Epithelial cell of alveolus of lung (primary cell): ENCODE results near the gene PGPEP1. TPM values are rescaled to one million over a fixed set of nuclear protein-coding genes. Genes with fewer than 3 reads are reported as not detected.

Experiments used
- total RNA-seq: library from RNA; depleted of rRNA; stranded (reverse); fragments of >200 nt; gene quantifications from 2 replicates; pipeline ENCODE4 v1.2.1, GENCODE V29; 2015

Gene PGPEP1, protein sequence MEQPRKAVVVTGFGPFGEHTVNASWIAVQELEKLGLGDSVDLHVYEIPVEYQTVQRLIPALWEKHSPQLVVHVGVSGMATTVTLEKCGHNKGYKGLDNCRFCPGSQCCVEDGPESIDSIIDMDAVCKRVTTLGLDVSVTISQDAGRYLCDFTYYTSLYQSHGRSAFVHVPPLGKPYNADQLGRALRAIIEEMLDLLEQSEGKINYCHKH
- 11.3 and 19.0 TPM in 2 replicates for total RNA-seq

DNA sequence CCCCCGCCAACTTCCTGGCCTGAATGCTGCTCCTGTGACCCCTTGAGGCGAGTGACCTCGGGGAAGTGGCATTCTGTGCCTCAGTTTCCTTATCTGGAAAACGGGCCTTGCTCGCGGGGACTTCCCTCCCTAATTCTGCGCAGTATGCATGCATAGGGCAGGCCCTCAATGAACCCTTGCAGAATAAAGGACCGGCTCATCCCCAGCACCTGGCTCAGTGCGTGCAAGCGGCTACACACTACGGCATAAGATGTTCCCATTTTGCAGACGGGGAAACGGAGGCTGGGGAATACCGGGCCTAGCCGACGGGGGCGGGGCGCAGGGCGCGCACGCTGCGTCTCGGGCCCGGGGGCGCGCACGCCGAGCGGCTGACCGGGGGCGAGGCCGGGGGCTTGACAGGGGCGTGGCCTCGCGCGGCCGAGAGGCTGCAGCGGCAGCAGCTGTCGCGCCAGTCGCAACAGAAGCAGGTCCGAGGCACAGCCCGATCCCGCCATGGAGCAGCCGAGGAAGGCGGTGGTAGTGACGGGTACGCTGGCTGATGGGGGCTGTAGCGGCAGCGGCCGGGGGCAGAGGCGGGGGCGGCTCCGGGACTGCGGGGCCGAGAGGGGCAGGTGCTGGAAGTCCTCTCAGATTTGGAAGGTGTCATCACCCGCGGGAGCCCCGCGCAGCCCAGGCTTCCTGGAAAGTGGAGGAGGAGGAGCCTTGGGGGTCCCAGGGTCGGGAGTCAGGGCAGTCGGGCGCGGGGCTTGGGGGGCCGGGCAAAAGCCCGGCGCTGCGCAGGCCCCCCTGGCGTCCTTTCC, at the start of gene PGPEP1:
TSS of gene PGPEP1 (plus strand) at position 409 of the 800 bp plus-strand sequence. CDS start at position 493, 84 bp downstream.

GRCh38 chr19:18322759-18323460, 17.5 kb upstream of the PGPEP1 start, which contains the start of gene LSM4:
Gene LSM4 (minus strand): TSS chr19:18323076. CDS start chr19:18323020, 56 bp downstream.

DNA sequence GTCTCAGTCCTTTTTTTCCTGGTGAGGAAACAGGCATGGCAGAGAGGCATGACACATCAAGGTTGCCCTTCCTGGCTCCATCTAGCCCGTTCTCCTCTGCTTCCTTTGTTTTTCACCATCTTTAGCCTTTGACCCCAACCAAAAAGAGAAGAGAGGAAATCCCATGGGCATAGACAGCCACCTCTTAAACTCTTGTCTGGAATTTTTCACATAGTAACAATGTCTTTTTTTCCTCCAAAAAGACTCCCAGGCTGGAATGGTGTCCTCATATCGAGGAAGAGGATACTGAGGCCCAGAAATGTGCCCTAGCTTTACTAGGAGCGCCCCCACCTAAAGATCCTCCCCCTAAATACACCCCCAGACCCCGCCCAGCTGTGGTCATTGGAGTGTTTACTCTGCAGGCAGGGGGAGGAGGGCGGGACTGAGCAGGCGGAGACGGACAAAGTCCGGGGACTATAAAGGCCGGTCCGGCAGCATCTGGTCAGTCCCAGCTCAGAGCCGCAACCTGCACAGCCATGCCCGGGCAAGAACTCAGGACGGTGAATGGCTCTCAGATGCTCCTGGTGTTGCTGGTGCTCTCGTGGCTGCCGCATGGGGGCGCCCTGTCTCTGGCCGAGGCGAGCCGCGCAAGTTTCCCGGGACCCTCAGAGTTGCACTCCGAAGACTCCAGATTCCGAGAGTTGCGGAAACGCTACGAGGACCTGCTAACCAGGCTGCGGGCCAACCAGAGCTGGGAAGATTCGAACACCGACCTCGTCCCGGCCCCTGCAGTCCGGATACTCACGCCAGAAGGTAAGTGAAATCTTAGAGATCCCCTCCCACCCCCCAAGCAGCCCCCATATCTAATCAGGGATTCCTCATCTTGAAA, 45.5 kb downstream of the PGPEP1 start, which contains the start of gene GDF15:
TSS of gene GDF15 (plus strand) at position 484 of the 868 bp plus-strand sequence. CDS start at position 516, 32 bp downstream.

GRCh38 chr19:18397242-18398202, 57.1 kb downstream of the PGPEP1 start, which contains the start of gene LRRC25:
Gene LRRC25 (minus strand): TSS chr19:18397622. CDS start chr19:18396963, 659 bp downstream.

DNA sequence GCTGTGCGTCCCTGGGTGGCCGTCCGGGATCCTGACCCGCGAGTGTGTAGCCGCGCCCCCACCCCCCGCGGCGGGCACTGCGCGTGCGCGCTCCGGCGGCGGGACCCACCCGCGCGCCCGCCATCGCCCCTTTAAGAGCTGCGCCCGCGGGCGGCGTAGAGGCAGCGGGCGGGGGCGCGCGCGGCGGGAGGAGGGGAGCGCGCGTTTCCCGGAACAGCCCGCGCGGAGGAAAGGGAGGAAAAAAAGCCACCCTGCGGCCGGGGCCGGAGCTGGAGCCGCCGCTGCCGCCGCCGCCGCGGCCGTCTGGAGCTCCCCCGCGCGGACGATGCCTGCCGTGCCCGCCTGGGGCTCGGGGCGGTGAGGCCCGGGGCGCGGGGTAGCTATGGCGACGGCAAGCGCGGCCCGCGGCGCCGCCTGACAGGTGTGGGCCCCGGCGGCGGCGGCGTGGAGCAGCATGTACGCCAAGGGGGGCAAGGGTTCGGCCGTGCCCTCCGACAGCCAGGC, 78.8 kb downstream of the PGPEP1 start, which contains the start of gene SSBP4:
TSS of gene SSBP4 (plus strand) at position 204 of the 504 bp plus-strand sequence. CDS start at position 455, 251 bp downstream.

Other genes starting within 250 kb of the PGPEP1 start
- gene MAST3, start 242.8 kb upstream of the PGPEP1 start, total RNA-seq = 3.5 and 5.9 TPM in 2 replicates
- gene PIK3R2, start 187.4 kb upstream of the PGPEP1 start, total RNA-seq = 20.3 and 35.1 TPM in 2 replicates
- 9.3 TPM in 1 of 2 replicates, not detected in the other for gene IFI30, start 166.8 kb upstream of the PGPEP1 start, total RNA-seq
- 26.7 and 39.2 TPM in 2 replicates for gene MPV17L2, start 147.4 kb upstream of the PGPEP1 start, total RNA-seq
- gene RAB3A, start 136.6 kb upstream of the PGPEP1 start, total RNA-seq = 1.8 and 14.8 TPM in 2 replicates
- 0.78 and 12.9 TPM in 2 replicates for gene PDE4C, start 114.2 kb upstream of the PGPEP1 start, total RNA-seq
- gene IQCN, start 66.1 kb upstream of the PGPEP1 start, total RNA-seq = 0.13 and 1.6 TPM in 2 replicates
- gene JUND, start 59.0 kb upstream of the PGPEP1 start, total RNA-seq = 244 and 252 TPM in 2 replicates
- 182 and 407 TPM in 2 replicates for gene LSM4, start 17.5 kb upstream of the PGPEP1 start, total RNA-seq
- gene GDF15, start 45.6 kb downstream of the PGPEP1 start, total RNA-seq = 113 and 261 TPM in 2 replicates
- gene LRRC25, start 57.0 kb downstream of the PGPEP1 start, total RNA-seq = not detected in 2 replicates
- 74.0 and 107 TPM in 2 replicates for gene SSBP4, start 78.8 kb downstream of the PGPEP1 start, total RNA-seq
- gene ISYNA1, start 97.5 kb downstream of the PGPEP1 start, total RNA-seq = 45.0 and 55.7 TPM in 2 replicates
- gene ELL, start 181.5 kb downstream of the PGPEP1 start, total RNA-seq = 13.8 and 18.8 TPM in 2 replicates
- gene FKBP8, start 203.0 kb downstream of the PGPEP1 start, total RNA-seq = 387 and 393 TPM in 2 replicates
- gene KXD1, start 217.3 kb downstream of the PGPEP1 start, total RNA-seq = 180 and 205 TPM in 2 replicates
- 975 and 1,082 TPM in 2 replicates for gene UBA52, start 231.3 kb downstream of the PGPEP1 start, total RNA-seq
- 60.7 and 107 TPM in 2 replicates for gene REX1BD, start 248.2 kb downstream of the PGPEP1 start, total RNA-seq